A673 (cell line): Measurements from ENCODE around the gene MPZL2. TPM values are rescaled to one million over a fixed set of nuclear protein-coding genes. Genes with fewer than 3 reads are reported as not detected.

Experiments used
- BruUV-seq: library from RNA; stranded (reverse); fragments of 400-500 nt; replicated peaks from 2 replicates; lab custom pipeline; 2021; lab: Mats Ljungman, UMichigan
- CTCF ChIA-PET: fragments of 300-600 bp; sonication (Branson Sonifier 250); formaldehyde crosslinking; loops from one replicate; lab custom pipeline; 2022; ENCODE audit warnings: antibody characterized with exemption; lab: Charles Lee
- POLR2A ChIA-PET: fragments of 300-600 bp; sonication (Branson Sonifier 250); formaldehyde crosslinking; loops from one replicate; lab custom pipeline; 2022; ENCODE audit warnings: antibody characterized with exemption; ENCODE audit not compliant: low non-redundant PET; lab: Charles Lee
- DNase-seq: peaks from one replicate; pipeline ENCODE4 v3.0.0-alpha.2; 2015; ENCODE audit warnings: low spot score
- H3K27ac ChIP-seq: fragments of 200-600 bp; sonication (generic); 2 replicates; pipeline ENCODE4 v1.5.1; 2016; ENCODE audit warnings: mixed run types, low read depth, mild to moderate bottlenecking, mixed read lengths, antibody characterized with exemption, low read length; ENCODE audit not compliant: poor library complexity, severe bottlenecking
- H3K27me3 ChIP-seq: fragments of 200-600 bp; sonication (generic); replicated peaks from 2 replicates; pipeline ENCODE4 v1.6.1; 2017; ENCODE audit warnings: mixed run types, low read depth, mild to moderate bottlenecking, mixed read lengths, antibody characterized with exemption, low read length; ENCODE audit not compliant: insufficient read depth, poor library complexity
- H3K36me3 ChIP-seq: fragments of 200-600 bp; sonication (generic); 2 replicates; pipeline ENCODE4 v1.6.1; 2016; ENCODE audit warnings: mixed run types, mild to moderate bottlenecking, mixed read lengths, antibody characterized with exemption, low read length; ENCODE audit not compliant: insufficient read depth, poor library complexity, severe bottlenecking
- H3K4me1 ChIP-seq: fragments of 200-600 bp; sonication (generic); 2 replicates; pipeline ENCODE4 v1.6.1; 2017; ENCODE audit warnings: mixed run types, mild to moderate bottlenecking, mixed read lengths, antibody characterized with exemption, low read length; ENCODE audit not compliant: insufficient read depth, poor library complexity, severe bottlenecking
- H3K4me3 ChIP-seq: fragments of 200-600 bp; sonication (generic); 2 replicates; pipeline ENCODE4 v1.5.1; 2016; ENCODE audit warnings: low read depth, mixed run types, mild to moderate bottlenecking, mixed read lengths, low read length; ENCODE audit not compliant: poor library complexity, severe bottlenecking
- H3K9me3 ChIP-seq: fragments of 200-600 bp; sonication (generic); 2 replicates; pipeline ENCODE4 v1.6.1; 2016; ENCODE audit warnings: mixed run types, low read depth, mild to moderate bottlenecking, mixed read lengths, antibody characterized with exemption, low read length; ENCODE audit not compliant: poor library complexity, severe bottlenecking
- EZH2 ChIP-seq: fragments of 200-600 bp; sonication (generic); IDR thresholded peaks from 2 replicates; pipeline ENCODE4 v1.6.1; 2017; ENCODE audit warnings: borderline replicate concordance, low read depth, mild to moderate bottlenecking, mixed read lengths, antibody characterized with exemption, low read length; ENCODE audit not compliant: poor library complexity, severe bottlenecking
- intact Hi-C: fragments of 100-400 bp; cut with micrococcal nuclease; formaldehyde crosslinking; loops from one replicate; pipeline ENCODE4 v1.10.0; 2022; ENCODE audit not compliant: unreplicated experiment
- total RNA-seq: library from RNA; stranded (reverse); gene quantifications from 2 replicates; pipeline ENCODE4 v1.2.3, GENCODE V29; 2021
- TF ChIP-seq, protein P1 (sequence below): fragments of 300-800, 200-600 bp; sonication (generic); conservative IDR thresholded peaks from 2 replicates; pipeline ENCODE4 v1.5.1; 2017; ENCODE audit warnings: low read depth, mild to moderate bottlenecking, antibody characterized with exemption, low read length, moderate library complexity, mixed read lengths

Gene MPZL2
- total RNA-seq, 1 experiment from 2014 or later = not detected

DNA sequence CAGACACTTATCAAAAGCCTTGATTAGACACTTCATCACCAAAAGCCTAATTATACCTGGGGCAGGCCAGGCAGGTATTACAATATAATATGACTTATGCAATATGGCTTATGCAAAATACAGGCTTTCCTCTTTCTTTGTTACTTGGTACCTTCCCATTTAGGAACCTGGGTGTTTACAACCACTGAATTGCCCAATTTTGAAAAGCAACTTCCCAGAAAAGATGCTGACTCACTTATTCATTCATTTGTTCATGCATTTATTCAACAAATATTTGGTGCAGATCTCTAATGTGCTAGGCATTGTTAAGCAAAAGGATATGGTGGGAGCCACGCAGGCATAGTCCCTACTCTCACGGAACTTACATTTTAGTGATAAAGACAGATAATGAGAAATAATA is 25.7 kb downstream of the MPZL2 start:
- no peak for DNase-seq
- ChIA-PET POLR2A (no interaction called here), CTCF (no interaction called here)
- no TSS peak for BruUV-seq
- Histone ChIP-seq H3K27me3 (peaks cover 51% of the 10 kb centered on the region), H3K27ac (no peak overlapping the region), H3K4me1 (no peaks in the 10 kb centered on the region), H3K4me3 (no peak overlapping the region), H3K9me3 (no peaks in the 10 kb centered on the region), H3K36me3 (no peaks in the 10 kb centered on the region)
- intact Hi-C loops = no loop called here
- TF ChIP-seq, protein P1, sequence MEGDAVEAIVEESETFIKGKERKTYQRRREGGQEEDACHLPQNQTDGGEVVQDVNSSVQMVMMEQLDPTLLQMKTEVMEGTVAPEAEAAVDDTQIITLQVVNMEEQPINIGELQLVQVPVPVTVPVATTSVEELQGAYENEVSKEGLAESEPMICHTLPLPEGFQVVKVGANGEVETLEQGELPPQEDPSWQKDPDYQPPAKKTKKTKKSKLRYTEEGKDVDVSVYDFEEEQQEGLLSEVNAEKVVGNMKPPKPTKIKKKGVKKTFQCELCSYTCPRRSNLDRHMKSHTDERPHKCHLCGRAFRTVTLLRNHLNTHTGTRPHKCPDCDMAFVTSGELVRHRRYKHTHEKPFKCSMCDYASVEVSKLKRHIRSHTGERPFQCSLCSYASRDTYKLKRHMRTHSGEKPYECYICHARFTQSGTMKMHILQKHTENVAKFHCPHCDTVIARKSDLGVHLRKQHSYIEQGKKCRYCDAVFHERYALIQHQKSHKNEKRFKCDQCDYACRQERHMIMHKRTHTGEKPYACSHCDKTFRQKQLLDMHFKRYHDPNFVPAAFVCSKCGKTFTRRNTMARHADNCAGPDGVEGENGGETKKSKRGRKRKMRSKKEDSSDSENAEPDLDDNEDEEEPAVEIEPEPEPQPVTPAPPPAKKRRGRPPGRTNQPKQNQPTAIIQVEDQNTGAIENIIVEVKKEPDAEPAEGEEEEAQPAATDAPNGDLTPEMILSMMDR = no peak
- no peak for TF ChIP-seq EZH2

DNA sequence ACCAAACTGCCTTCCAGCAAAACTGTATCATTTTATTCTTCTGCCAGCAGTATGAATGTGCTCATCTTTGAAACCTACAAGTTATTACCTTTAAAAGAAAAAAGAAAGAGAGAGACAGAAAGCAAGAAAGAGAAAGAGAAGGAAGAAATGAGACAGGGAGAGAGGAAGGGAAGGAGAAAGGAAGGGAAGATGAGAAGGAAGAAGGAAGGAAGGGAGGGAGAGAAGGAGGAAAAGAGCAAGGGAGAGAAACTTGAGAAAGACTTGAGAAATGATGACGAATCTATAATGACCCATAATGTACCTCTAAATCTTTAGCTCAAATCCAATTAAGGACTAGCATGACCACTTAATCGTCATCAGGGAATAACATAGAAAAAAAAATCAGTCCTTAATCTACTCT is 27.9 kb downstream of the MPZL2 start:
- Histone ChIP-seq H3K27ac (no peak overlapping the region), H3K4me3 (no peak overlapping the region), H3K4me1 (no peaks in the 10 kb centered on the region), H3K9me3 (no peaks in the 10 kb centered on the region), H3K27me3 (peaks cover 40% of the 10 kb centered on the region), H3K36me3 (no peaks in the 10 kb centered on the region)
- no peak for TF ChIP-seq EZH2
- TF ChIP-seq, protein P1 = no peak
- BruUV-seq = no TSS peak
- ChIA-PET POLR2A (no interaction called here), CTCF (no interaction called here)
- DNase-seq = peak; percentile 12
- intact Hi-C loops = no loop called here

DNA sequence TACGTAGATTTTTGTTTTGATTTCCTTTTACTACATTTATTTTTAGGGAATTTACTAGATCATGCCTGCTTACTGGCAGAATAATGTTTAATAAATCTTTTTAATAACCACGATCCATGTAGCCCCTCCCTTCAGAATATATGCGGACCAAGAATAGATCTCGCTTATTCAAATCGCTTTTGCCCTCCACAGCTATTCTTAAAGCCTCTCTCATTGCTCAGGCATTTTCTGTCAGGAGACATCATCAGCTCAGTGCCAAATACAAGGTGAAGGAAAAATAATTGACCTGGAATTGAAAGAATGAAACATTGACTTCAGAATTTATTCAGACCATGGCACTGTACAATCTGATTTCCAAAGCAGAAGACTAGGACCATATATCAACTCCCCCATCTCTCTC is 29.3 kb downstream of the MPZL2 start:
- DNase-seq = no peak
- BruUV-seq = no TSS peak
- Histone ChIP-seq H3K36me3 (no peaks in the 10 kb centered on the region), H3K9me3 (no peaks in the 10 kb centered on the region), H3K4me1 (no peaks in the 10 kb centered on the region), H3K27me3 (peaks cover 37% of the 10 kb centered on the region), H3K27ac (no peak overlapping the region), H3K4me3 (no peak overlapping the region)
- TF ChIP-seq EZH2 = no peak
- TF ChIP-seq, protein P1 = no peak
- POLR2A ChIA-PET = no interaction called here
- intact Hi-C loops = no loop called here
- CTCF ChIA-PET = no interaction called here
